Psoas muscle (tissue), 8 donors: Measurements from ENCODE around the gene BMPR1A. TPM values are rescaled to one million over a fixed set of nuclear protein-coding genes. Genes with fewer than 3 reads are reported as not detected.

Experiments used
- ATAC-seq, 4 donors: fragments of 200-7000 bp; cut with Tn5 transposase; one replicate each; pipeline ENCODE4 v1.9.1; 2020; ENCODE audit warnings: moderate library complexity in 3 of 4, mild to moderate bottlenecking in 2 of 4
- DNase-seq, 2 donors: peaks; one replicate each; pipeline ENCODE4 v3.0.0-alpha.2; 2020
- H3K27ac ChIP-seq: fragments of 200-600 bp; one replicate; pipeline ENCODE4 v1.8.0; 2022
- H3K27me3 ChIP-seq, 3 donors: fragments of 200-600 bp in 1 of 3; one replicate each; pipeline versions ENCODE4 v1.6.1 to v1.8.0; 2013 to 2022; ENCODE audit warnings: low read length in 2 of 3, mild to moderate bottlenecking in 2 of 3, moderate library complexity in 1 of 3; ENCODE audit not compliant: insufficient read depth in 3 of 3
- H3K36me3 ChIP-seq, 2 donors: fragments of 200-600 bp in 1 of 2; one replicate each; pipeline versions ENCODE4 v1.6.1 to v1.8.0; 2013 to 2022; ENCODE audit warnings: low read depth in 1 of 2, mild to moderate bottlenecking in 1 of 2, moderate library complexity in 1 of 2; ENCODE audit not compliant: insufficient read depth in 1 of 2
- H3K4me1 ChIP-seq: fragments of 200-600 bp; one replicate; pipeline ENCODE4 v1.8.0; 2022
- H3K4me3 ChIP-seq: fragments of 200-600 bp; one replicate; pipeline ENCODE4 v1.8.0; 2022; ENCODE audit warnings: mild to moderate bottlenecking
- H3K9me3 ChIP-seq: fragments of 200-600 bp; one replicate; pipeline ENCODE4 v1.8.0; 2022
- WGBS, 3 donors: extraction: QIAGEN DNeasy Blood & Tissue Kit; methylation state at CpG; one replicate each; pipeline versions ENCODE4 v1.1.6 to v1.1.7; 2013; 5-methylcytosine and 5-hydroxymethylcytosine counted together
- intact Hi-C, 2 donors: fragments of 100-400 bp; cut with DNase I; formaldehyde crosslinking; loops; one replicate each; pipeline versions ENCODE4 v1.11.0 to v1.14.2; 2022
- polyA plus RNA-seq, 3 donors: library from polyadenylated mRNA; stranded (reverse); fragments of 200-250 nt; gene quantifications; one replicate each; pipeline ENCODE4 v1.2.3, GENCODE V29; 2013
- total RNA-seq, 4 donors: library from RNA; stranded (reverse); fragmentation: NEBNext Ultra II Directional in 2 of 4; extraction: Animal tissue kit (Norgen Biotek cat#: 25700) in 2 of 4; gene quantifications; one replicate each; pipeline versions ENCODE4 v1.2.1 to v1.2.4, GENCODE V29; 2021 to 2023
- TF ChIP-seq, protein P1 (sequence below): fragments of 200-600 bp; IDR thresholded peaks from one replicate; pipeline ENCODE4 v1.8.0; 2022; ENCODE audit warnings: antibody characterized with exemption
- donor health status: healthy with polysubstance abuse.
- donor health status: DM: no; HTN: no; CAD: no; lungs with moderate emphysema.
- donor health status: Bipolar disorder and iron deficiency.
- donor health status: healthy.
- donor health status: DM: yes; HTN: yes; CAD: no.
- donor health status: DM: no; HTN: no; CAD: no.
- donor health status: DM: no; HTN: no; CAD: no.
- donor health status: DM: yes; HTN: yes; CAD: no.

BMPR1A gene
- total and polyA plus RNA-seq, 7 donors: 4.6 to 30.0 (median 22.7) TPM

GRCh38 chr10:86824151-86824550 lies 67.7 kb downstream of the BMPR1A start:
- no peak overlapping the region for H3K27ac ChIP-seq
- intact Hi-C loops: no loop called here
- 64 to 84% (median 67%) methylated on average over 4 of the region's 4 CpGs for WGBS, 3 donors
- H3K27me3 ChIP-seq: no peaks in the 10 kb centered on the region
- no peak overlapping the region for H3K4me3 ChIP-seq
- H3K4me1 ChIP-seq: peaks cover 23% of the 10 kb centered on the region
- peak in 2 of 4 donors; percentile 40 to 43 for ATAC-seq
- no peak for DNase-seq
- no peaks in the 10 kb centered on the region for H3K9me3 ChIP-seq
- no peaks in the 10 kb centered on the region for H3K36me3 ChIP-seq
- TF ChIP-seq, protein P1, sequence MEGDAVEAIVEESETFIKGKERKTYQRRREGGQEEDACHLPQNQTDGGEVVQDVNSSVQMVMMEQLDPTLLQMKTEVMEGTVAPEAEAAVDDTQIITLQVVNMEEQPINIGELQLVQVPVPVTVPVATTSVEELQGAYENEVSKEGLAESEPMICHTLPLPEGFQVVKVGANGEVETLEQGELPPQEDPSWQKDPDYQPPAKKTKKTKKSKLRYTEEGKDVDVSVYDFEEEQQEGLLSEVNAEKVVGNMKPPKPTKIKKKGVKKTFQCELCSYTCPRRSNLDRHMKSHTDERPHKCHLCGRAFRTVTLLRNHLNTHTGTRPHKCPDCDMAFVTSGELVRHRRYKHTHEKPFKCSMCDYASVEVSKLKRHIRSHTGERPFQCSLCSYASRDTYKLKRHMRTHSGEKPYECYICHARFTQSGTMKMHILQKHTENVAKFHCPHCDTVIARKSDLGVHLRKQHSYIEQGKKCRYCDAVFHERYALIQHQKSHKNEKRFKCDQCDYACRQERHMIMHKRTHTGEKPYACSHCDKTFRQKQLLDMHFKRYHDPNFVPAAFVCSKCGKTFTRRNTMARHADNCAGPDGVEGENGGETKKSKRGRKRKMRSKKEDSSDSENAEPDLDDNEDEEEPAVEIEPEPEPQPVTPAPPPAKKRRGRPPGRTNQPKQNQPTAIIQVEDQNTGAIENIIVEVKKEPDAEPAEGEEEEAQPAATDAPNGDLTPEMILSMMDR: no peak

- H3K27me3 ChIP-seq: no peaks in the 10 kb centered on the region
- DNase-seq (no peak), ATAC-seq (no peak)
- H3K9me3 ChIP-seq: no peaks in the 10 kb centered on the region
- TF ChIP-seq, protein P1: no peak
- no peak overlapping the region for H3K4me3 ChIP-seq
- intact Hi-C loops: no loop called here
- H3K4me1 ChIP-seq: peaks cover 34% of the 10 kb centered on the region
- no peaks in the 10 kb centered on the region for H3K36me3 ChIP-seq
- no peak overlapping the region for H3K27ac ChIP-seq
- WGBS, 3 donors: 75 to 85% (median 82%) methylated on average over 2 of the region's 2 CpGs
These were observed 68.9 kb downstream of the BMPR1A start for GRCh38 chr10:86825366-86825765.

- H3K9me3 ChIP-seq: no peaks in the 10 kb centered on the region
- intact Hi-C loops: no loop called here
- TF ChIP-seq, protein P1: no peak
- H3K4me3 ChIP-seq: no peak overlapping the region
- DNase-seq (no peak), ATAC-seq (no peak)
- H3K4me1 ChIP-seq: peaks cover 36% of the 10 kb centered on the region
- H3K27me3 ChIP-seq: no peaks in the 10 kb centered on the region
- H3K36me3 ChIP-seq: no peaks in the 10 kb centered on the region
- H3K27ac ChIP-seq: no peak overlapping the region
- 90 to 97% (median 90%) methylated on average over 7 of the region's 7 CpGs for WGBS, 3 donors
These were observed 71.2 kb downstream of the BMPR1A start for GRCh38 chr10:86827639-86828038.

DNA sequence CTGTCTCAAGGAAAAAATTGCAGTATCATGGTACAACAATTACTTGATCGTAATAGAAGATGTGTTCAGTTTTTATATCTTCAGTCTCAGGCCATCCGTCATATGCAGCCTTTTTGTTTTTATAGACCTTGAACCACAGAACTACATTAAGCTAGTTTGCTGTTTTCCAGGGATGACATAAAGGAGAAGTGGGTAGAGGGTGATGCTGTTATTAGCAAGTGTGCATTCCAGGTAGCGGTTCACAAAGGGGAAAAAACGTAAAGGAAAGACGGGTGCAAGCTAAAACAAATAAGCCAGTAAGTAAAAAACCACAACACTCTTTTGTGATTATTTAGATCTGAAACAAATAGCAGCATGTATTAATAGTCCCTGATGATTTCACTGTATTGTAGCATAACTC lies 71.7 kb downstream of the BMPR1A start:
- Histone ChIP-seq H3K9me3 (no peaks in the 10 kb centered on the region), H3K27ac (no peak overlapping the region), H3K36me3 (no peaks in the 10 kb centered on the region), H3K4me1 (peaks cover 35% of the 10 kb centered on the region), H3K27me3 (no peaks in the 10 kb centered on the region), H3K4me3 (no peak overlapping the region)
- TF ChIP-seq, protein P1: no peak
- 86 to 93% (median 90%) methylated on average over 5 of the region's 5 CpGs for WGBS, 3 donors
- intact Hi-C loops: no loop called here
- DNase-seq (no peak), ATAC-seq (no peak)

GRCh38 chr10:86829472-86829871 lies 73.1 kb downstream of the BMPR1A start:
- DNase-seq (no peak), ATAC-seq (no peak)
- TF ChIP-seq, protein P1: no peak
- H3K36me3 ChIP-seq: no peaks in the 10 kb centered on the region
- no peak overlapping the region for H3K4me3 ChIP-seq
- WGBS, 3 donors: 40 to 75% (median 57%) methylated on average over 2 of the region's 2 CpGs
- no peaks in the 10 kb centered on the region for H3K9me3 ChIP-seq
- H3K27me3 ChIP-seq: no peaks in the 10 kb centered on the region
- intact Hi-C loops: no loop called here
- peaks cover 40% of the 10 kb centered on the region for H3K4me1 ChIP-seq
- H3K27ac ChIP-seq: no peak overlapping the region
